Sigmoid colon (tissue), 7 donors: Measurements from ENCODE around the gene ABCB10. TPM values are rescaled to one million over a fixed set of nuclear protein-coding genes. Genes with fewer than 3 reads are reported as not detected.

Source experiments
- DNase-seq: peaks from one replicate; pipeline ENCODE4 v3.0.0-alpha.2; 2019
- H3K27ac ChIP-seq, 4 donors: fragments of 200-600 bp; sonication (generic); one replicate each; pipeline ENCODE4 v1.5.1; 2016 to 2019; ENCODE audit warnings: mild to moderate bottlenecking in 1 of 4
- H3K27me3 ChIP-seq, 3 donors: fragments of 200-600 bp; sonication (generic); one replicate each; pipeline ENCODE4 v1.5.1; 2019; ENCODE audit warnings: mild to moderate bottlenecking in 1 of 3
- H3K36me3 ChIP-seq, 4 donors: fragments of 200-600 bp; sonication (generic); one replicate each; pipeline ENCODE4 v1.5.1; 2016 to 2019
- H3K4me1 ChIP-seq, 4 donors: fragments of 200-600 bp; sonication (generic); one replicate each; pipeline ENCODE4 v1.5.1; 2017 to 2019
- H3K4me3 ChIP-seq, 4 donors: fragments of 200-600 bp; sonication (generic); one replicate each; pipeline ENCODE4 v1.5.1; 2017 to 2019; ENCODE audit warnings: mild to moderate bottlenecking in 2 of 4, moderate library complexity in 1 of 4
- H3K9me3 ChIP-seq, 4 donors: fragments of 200-600 bp in 3 of 4; sonication (generic) in 3 of 4; one replicate each; pipeline versions ENCODE4 v1.5.1 to v1.6.1; 2013 to 2019
- CTCF ChIP-seq, 4 experiments: fragments of 450-650 bp in 3 of 4; fragments of 200-600 bp in 1 of 4; IDR thresholded peaks; one replicate each; pipeline ENCODE4 v1.5.1; 2016 to 2019; ENCODE audit warnings: antibody characterized with exemption in 4 of 4, mild to moderate bottlenecking in 3 of 4, moderate library complexity in 2 of 4
- EP300 ChIP-seq, 4 donors: sonication (generic); formaldehyde crosslinking; IDR thresholded peaks; one replicate each; pipeline ENCODE4 v1.6.1; 2017; ENCODE audit warnings: antibody characterized with exemption in 4 of 4
- POLR2A ChIP-seq, 2 donors: fragments of 450-650 bp; IDR thresholded peaks; one replicate each; pipeline ENCODE4 v1.6.1; 2016; ENCODE audit warnings: antibody characterized with exemption in 2 of 2, mild to moderate bottlenecking in 2 of 2, moderate library complexity in 2 of 2
- POLR2AphosphoS5 ChIP-seq, 4 donors: sonication (generic); formaldehyde crosslinking; IDR thresholded peaks; one replicate each; pipeline ENCODE4 v1.6.1; 2017; ENCODE audit warnings: antibody characterized with exemption in 4 of 4
- WGBS, 2 donors: extraction: QIAGEN DNeasy Blood & Tissue Kit; methylation state at CpG; one replicate each; pipeline ENCODE4 v1.1.7; 2013; 5-methylcytosine and 5-hydroxymethylcytosine counted together
- intact Hi-C: fragments of 100-400 bp; cut with DNase I; formaldehyde crosslinking; loops from one replicate; pipeline ENCODE4 v1.15.1; 2023
- polyA plus RNA-seq, 3 donors: library from polyadenylated mRNA; stranded (reverse); fragments of 200-250 nt; gene quantifications; one replicate each; pipeline ENCODE4 v1.2.3, GENCODE V29; 2013
- total RNA-seq, 4 donors: library from RNA; depleted of rRNA; stranded (reverse); fragments of >200 nt; gene quantifications; one replicate each; pipeline ENCODE4 v1.1.0, GENCODE V29; 2016
- donor health status: healthy with polysubstance abuse.
- donor health status: Bipolar disorder and iron deficiency.
- donor health status: healthy.

The ABCB10 gene
- total and polyA plus RNA-seq, 7 donors: 4.4 to 19.4 (median 12.1) TPM

DNA sequence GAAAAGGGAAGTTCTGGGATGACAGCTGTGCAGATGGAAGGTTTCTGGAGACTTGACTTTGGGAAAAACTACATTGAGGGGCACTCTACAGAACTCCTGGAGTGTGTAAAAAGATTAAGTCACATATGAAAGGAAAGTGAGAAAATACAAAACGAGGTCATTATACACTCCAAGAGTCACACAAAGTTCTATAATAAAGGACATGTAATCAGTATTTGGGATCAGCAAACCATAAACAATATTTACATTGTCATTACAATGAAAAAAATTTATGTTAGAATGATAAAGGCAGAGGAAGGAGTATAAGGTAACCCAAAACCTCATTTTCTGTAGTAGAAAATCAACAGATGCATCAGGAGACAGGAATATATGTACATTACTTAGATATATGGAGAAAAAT lies 73.2 kb downstream of the ABCB10 start:
- Histone ChIP-seq H3K27me3 (no peaks in the 10 kb centered on the region), H3K4me1 (peaks cover 0 to 8% (median 4%) of the 10 kb centered on the region in 4 donors), H3K27ac (no peak overlapping the region), H3K36me3 (peaks cover 10 to 88% (median 32%) of the 10 kb centered on the region in 4 donors), H3K9me3 (no peaks in the 10 kb centered on the region), H3K4me3 (no peak overlapping the region)
- WGBS, 2 donors: 44 to 85% methylated on average over 1 of the region's 1 CpG
- intact Hi-C loops: no loop called here
- no peak for DNase-seq
- TF ChIP-seq POLR2A (IDR thresholded peaks at IDR 0.05) (no peak), POLR2AphosphoS5 (IDR thresholded peaks at IDR 0.05) (no peak), CTCF (IDR thresholded peaks at IDR 0.05) (no peak), EP300 (IDR thresholded peaks at IDR 0.05) (no peak)

- DNase-seq: no peak
- Histone ChIP-seq H3K36me3 (peaks cover 13 to 88% (median 25%) of the 10 kb centered on the region in 4 donors), H3K27me3 (no peaks in the 10 kb centered on the region), H3K4me1 (peaks cover 0 to 8% (median 4%) of the 10 kb centered on the region in 4 donors), H3K4me3 (no peak overlapping the region), H3K9me3 (no peaks in the 10 kb centered on the region), H3K27ac (peak overlapping the region in 2 of 4 donors; percentile 21 to 52)
- intact Hi-C loops: no loop called here
- 95 to 96% methylated on average over 5 of the region's 5 CpGs for WGBS, 2 donors
- TF ChIP-seq CTCF (IDR thresholded peaks at IDR 0.05) (no peak), POLR2AphosphoS5 (IDR thresholded peaks at IDR 0.05) (no peak), POLR2A (IDR thresholded peaks at IDR 0.05) (no peak)
Observed at GRCh38 chr1:229482511-229482910, 76.0 kb downstream of the ABCB10 start.

- Histone ChIP-seq H3K36me3 (peaks cover 3 to 88% (median 23%) of the 10 kb centered on the region in 4 donors), H3K27ac (no peak overlapping the region), H3K4me3 (no peak overlapping the region), H3K27me3 (no peaks in the 10 kb centered on the region), H3K9me3 (no peaks in the 10 kb centered on the region), H3K4me1 (peaks cover 0 to 8% (median 4%) of the 10 kb centered on the region in 4 donors)
- DNase-seq: no peak
- WGBS, 2 donors: 86 to 95% methylated on average over 7 of the region's 7 CpGs
- intact Hi-C loops: no loop called here
- TF ChIP-seq POLR2AphosphoS5 (IDR thresholded peaks at IDR 0.05) (no peak), EP300 (IDR thresholded peaks at IDR 0.05) (no peak), POLR2A (IDR thresholded peaks at IDR 0.05) (no peak), CTCF (IDR thresholded peaks at IDR 0.05) (no peak)
Observed at GRCh38 chr1:229480495-229480894, 78.0 kb downstream of the ABCB10 start.

- no peak for DNase-seq
- Histone ChIP-seq H3K36me3 (peaks cover 3 to 88% (median 27%) of the 10 kb centered on the region in 4 donors), H3K4me3 (no peak overlapping the region), H3K27me3 (no peaks in the 10 kb centered on the region), H3K27ac (no peak overlapping the region), H3K4me1 (peaks cover 0 to 8% (median 4%) of the 10 kb centered on the region in 4 donors), H3K9me3 (no peaks in the 10 kb centered on the region)
- intact Hi-C loops: no loop called here
- 76 to 82% methylated on average over 10 of the region's 10 CpGs for WGBS, 2 donors
- TF ChIP-seq POLR2AphosphoS5 (IDR thresholded peaks at IDR 0.05) (no peak), CTCF (IDR thresholded peaks at IDR 0.05) (no peak), POLR2A (IDR thresholded peaks at IDR 0.05) (no peak), EP300 (IDR thresholded peaks at IDR 0.05) (no peak)
Observed at GRCh38 chr1:229479660-229480399, 78.7 kb downstream of the ABCB10 start.
